HEK293 (cell line): ENCODE data around the gene VSIG1.

Experiments used
- CTCF ChIA-PET: fragments of 350-600 bp; formaldehyde crosslinking; extraction: SDS; loops from one replicate; lab custom pipeline; 2021; ENCODE audit warnings: antibody characterized with exemption; lab: Yijun Ruan, JAX
- POLR2A ChIA-PET: fragments of 300-600 bp; formaldehyde crosslinking; extraction: SDS; loops from one replicate; lab custom pipeline; 2020; ENCODE audit warnings: antibody characterized with exemption, inconsistent platforms; lab: Yijun Ruan, JAX
- H3K27ac ChIP-seq: fragments of 200-500 bp; sonication (Bioruptor generic); 2 replicates; pipeline ENCODE4 v1.5.1; 2014; ENCODE audit warnings: low read depth, low read length, control low read depth, inconsistent platforms; ENCODE audit errors: extremely low read depth
- H3K36me3 ChIP-seq, 2 experiments: fragments of 200-500 bp in 1 of 2; sonication (Bioruptor generic) in 1 of 2; 1 replicate in 1 of 2; 2 replicates in 1 of 2; pipeline ENCODE4 v1.5.1; 2014 to 2017; ENCODE audit warnings: inconsistent platforms in 2 of 2, low read length in 2 of 2; ENCODE audit not compliant: control insufficient read depth in 2 of 2, insufficient read depth in 1 of 2
- H3K4me1 ChIP-seq: fragments of 200-500 bp; sonication (Bioruptor generic); 2 replicates; pipeline ENCODE4 v1.5.1; 2014; ENCODE audit warnings: mild to moderate bottlenecking, low read length, inconsistent platforms; ENCODE audit not compliant: control insufficient read depth, insufficient read depth
- H3K4me3 ChIP-seq: 2 replicates; pipeline ENCODE4 v1.5.1; 2011; ENCODE audit warnings: low read depth, mild to moderate bottlenecking, control low read depth, low read length, moderate library complexity
- H3K9me3 ChIP-seq: fragments of 200-500 bp; sonication (Bioruptor generic); 2 replicates; pipeline ENCODE4 v1.5.1; 2014; ENCODE audit warnings: low read depth, low read length, inconsistent platforms; ENCODE audit not compliant: control insufficient read depth, insufficient read depth
- BCL6B ChIP-seq: fragments of 450-650 bp; formaldehyde crosslinking; IDR thresholded peaks from 2 replicates; pipeline ENCODE4 v1.5.1; 2017; ENCODE audit warnings: missing biosample characterization, missing genetic modification characterization
- CTCF ChIP-seq: fragments of 450-650 bp; formaldehyde crosslinking; IDR thresholded peaks from 2 replicates; pipeline ENCODE4 v1.5.1; 2016; ENCODE audit warnings: missing biosample characterization, missing genetic modification characterization
- FEZF1 ChIP-seq: fragments of 450-650 bp; formaldehyde crosslinking; IDR thresholded peaks from 2 replicates; pipeline ENCODE4 v1.5.1; 2016; ENCODE audit warnings: missing biosample characterization, missing genetic modification characterization
- GLIS1 ChIP-seq: fragments of 450-650 bp; formaldehyde crosslinking; IDR thresholded peaks from 2 replicates; pipeline ENCODE4 v1.5.1; 2016; ENCODE audit warnings: missing biosample characterization, missing genetic modification characterization
- KLF9 ChIP-seq: fragments of 450-650 bp; formaldehyde crosslinking; IDR thresholded peaks from 2 replicates; pipeline ENCODE4 v1.5.1; 2016; ENCODE audit warnings: missing biosample characterization, missing genetic modification characterization, low read depth
- REST ChIP-seq: fragments of 450-650 bp; formaldehyde crosslinking; IDR thresholded peaks from 2 replicates; pipeline ENCODE4 v1.5.1; 2016; ENCODE audit warnings: missing biosample characterization, missing genetic modification characterization
- ZBTB6 ChIP-seq: fragments of 450-650 bp; formaldehyde crosslinking; IDR thresholded peaks from 2 replicates; pipeline ENCODE4 v1.5.1; 2017; ENCODE audit warnings: missing biosample characterization, missing genetic modification characterization
- ZNF280C ChIP-seq: fragments of 450-650 bp; formaldehyde crosslinking; IDR thresholded peaks from 2 replicates; pipeline ENCODE4 v1.5.1; 2016; ENCODE audit warnings: missing biosample characterization, missing genetic modification characterization
- ZNF37A ChIP-seq: fragments of 450-650 bp; IDR thresholded peaks from 2 replicates; pipeline ENCODE4 v1.5.1; 2018; ENCODE audit warnings: missing biosample characterization, missing genetic modification characterization
- ZNF398 ChIP-seq: fragments of 450-650 bp; formaldehyde crosslinking; IDR thresholded peaks from 2 replicates; pipeline ENCODE4 v1.5.1; 2017; ENCODE audit warnings: missing biosample characterization, missing genetic modification characterization
- ZNF433 ChIP-seq: fragments of 450-650 bp; formaldehyde crosslinking; IDR thresholded peaks from 2 replicates; pipeline ENCODE4 v1.5.1; 2016; ENCODE audit warnings: missing biosample characterization, missing genetic modification characterization, low read depth
- ZNF660 ChIP-seq: fragments of 450-650 bp; IDR thresholded peaks from 2 replicates; pipeline ENCODE4 v1.5.1; 2018; ENCODE audit warnings: missing biosample characterization, mild to moderate bottlenecking, missing genetic modification characterization
- ZNF792 ChIP-seq: fragments of 450-650 bp; formaldehyde crosslinking; IDR thresholded peaks from 2 replicates; pipeline ENCODE4 v1.5.1; 2016; ENCODE audit warnings: missing biosample characterization, missing genetic modification characterization

Gene VSIG1

GRCh38 chrX:108044554-108045256 is at the start of gene VSIG1:
Gene VSIG1, plus strand, starts transcription at chrX:108045065. Its CDS starts 66 bp downstream, at chrX:108045131.
- Histone ChIP-seq H3K27ac (no peak within 1 kb of the TSS), H3K36me3 (no peaks in the 10 kb centered on the region), H3K9me3 (no peaks in the 10 kb centered on the region), H3K4me3 (no peak within 1 kb of the TSS), H3K4me1 (no peaks in the 10 kb centered on the region)
- TF ChIP-seq REST (tag by site-specific recombination), result no peak
- TF ChIP-seq ZNF398, result no peak
- TF ChIP-seq ZNF280C (tag by site-specific recombination), result no peak
- TF ChIP-seq FEZF1 (tag by site-specific recombination), result no peak
- TF ChIP-seq CTCF (tag by site-specific recombination), result no peak
- TF ChIP-seq ZBTB6 (tag by site-specific recombination), result no peak
- no peak for TF ChIP-seq KLF9
- no peak for TF ChIP-seq ZNF433 (tag by site-specific recombination)
- TF ChIP-seq ZNF792 (tag by site-specific recombination), result no peak
- no peak for TF ChIP-seq ZNF37A (tag by site-specific recombination)
- TF ChIP-seq BCL6B (tag by site-specific recombination), result no peak
- no peak for TF ChIP-seq ZNF660 (tag by site-specific recombination)
- no peak for TF ChIP-seq GLIS1 (tag by site-specific recombination)
- POLR2A ChIA-PET, result no interaction called here
- CTCF ChIA-PET, result interaction anchor here (0.6 kb wide), 2 partner anchors 41 to 1092 kb away, joined by 3 read pairs; no protein-coding TSS in a partner anchor
